ENCODE data around the gene ZNF491. TPM values are rescaled to one million over a fixed set of nuclear protein-coding genes. Genes with fewer than 3 reads are reported as not detected.
"Not testable (repeated sequence)": the region's sequence is repeated elsewhere in the genome, so short reads cannot be mapped to it uniquely, and the experiment has no call there.

ZNF491 gene
- total RNA-seq, 1 donor from 2014 or later, result 0.20 TPM

DNA sequence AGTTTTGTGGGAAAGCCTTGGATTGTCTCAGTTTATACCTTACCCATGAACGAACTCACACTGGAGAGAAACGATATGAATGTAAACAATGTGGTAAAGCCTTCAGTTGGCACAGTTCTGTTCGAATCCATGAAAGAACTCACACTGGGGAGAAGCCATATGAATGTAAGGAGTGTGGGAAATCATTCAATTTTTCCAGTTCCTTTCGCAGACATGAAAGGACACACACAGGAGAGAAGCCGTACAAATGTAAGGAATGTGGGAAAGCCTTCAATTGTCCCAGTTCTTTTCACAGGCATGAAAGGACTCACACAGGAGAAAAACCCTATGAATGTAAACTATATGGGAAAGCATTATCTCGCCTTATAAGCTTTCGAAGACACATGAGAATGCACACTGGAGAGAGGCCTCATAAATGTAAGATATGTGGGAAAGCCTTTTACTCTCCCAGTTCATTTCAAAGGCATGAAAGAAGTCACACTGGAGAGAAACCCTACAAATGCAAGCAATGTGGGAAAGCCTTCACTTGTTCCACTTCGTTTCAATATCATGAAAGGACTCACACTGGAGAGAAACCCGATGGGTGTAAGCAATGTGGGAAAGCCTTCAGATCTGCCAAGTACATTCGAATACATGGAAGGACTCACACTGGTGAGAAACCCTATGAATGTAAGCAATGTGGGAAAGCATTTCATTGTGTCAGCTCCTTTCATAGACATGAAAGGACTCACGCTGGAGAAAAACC lies 8.2 kb downstream of the ZNF491 start:
- no peak for ATAC-seq

GRCh38 chr19:11807099-11807380 lies 8.7 kb downstream of the ZNF491 start:
- no peak for ATAC-seq

GRCh38 chr19:11813703-11814028 lies 15.3 kb downstream of the ZNF491 start:
- no peak for ATAC-seq

DNA sequence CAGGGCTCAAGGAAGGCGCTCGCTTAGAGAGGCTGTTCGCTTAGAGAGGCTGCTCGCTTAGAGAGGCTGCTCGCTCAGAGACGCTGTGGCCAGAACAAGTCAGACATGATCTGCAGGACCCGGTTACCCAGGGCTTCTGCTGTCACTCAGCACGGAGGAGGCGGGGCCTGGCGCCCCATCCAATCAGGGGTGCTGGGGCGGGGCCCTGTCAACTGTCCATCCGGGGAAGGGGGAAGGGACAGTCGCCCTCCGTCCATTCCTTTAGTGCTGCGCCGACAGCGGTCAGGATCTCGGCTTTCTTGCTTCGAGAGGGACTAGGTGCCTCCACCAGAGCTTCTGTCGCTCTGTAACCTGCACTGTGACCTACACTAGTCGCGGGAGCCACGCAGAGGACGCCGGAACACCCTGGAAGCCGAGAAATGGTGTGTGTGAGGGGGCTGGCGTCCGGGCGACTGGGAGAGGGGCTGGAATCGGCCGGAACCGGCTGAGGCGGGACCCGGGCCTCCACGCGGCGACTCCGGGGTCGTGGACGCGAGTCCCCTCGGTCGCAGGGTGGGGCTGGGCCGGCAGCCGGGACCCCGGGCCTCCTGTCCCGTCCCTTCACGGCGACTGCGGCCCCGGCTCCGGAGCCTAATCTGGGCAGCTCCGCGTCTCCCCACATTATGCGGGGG lies 15.8 kb downstream of the ZNF491 start, which contains the start of gene ZNF440:
TSS of gene ZNF440 (plus strand) at position 245 of the 671 bp plus-strand sequence. CDS start at position 420, 175 bp downstream.
- peak; percentile 99 for ATAC-seq

DNA sequence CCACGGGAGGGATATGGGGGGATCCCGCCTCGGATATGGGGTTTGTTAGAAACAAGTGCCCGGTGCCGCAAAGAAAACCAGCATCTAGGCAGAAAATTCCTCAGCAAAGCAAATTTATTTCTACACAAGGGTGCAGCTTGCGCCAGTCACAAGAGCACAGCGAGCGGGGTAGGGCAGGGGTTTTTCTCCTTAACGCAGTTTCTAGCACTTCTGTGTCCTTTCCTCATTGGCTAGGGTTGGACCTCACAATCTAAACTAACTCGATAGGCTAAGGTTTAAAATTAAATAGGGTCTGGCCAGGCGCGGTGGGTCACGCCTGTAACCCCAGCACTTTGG lies 16.3 kb downstream of the ZNF491 start:
- peak; percentile 37 for ATAC-seq

- peak; percentile 43 for ATAC-seq
Observed at GRCh38 chr19:11821474-11822109, 23.3 kb downstream of the ZNF491 start.

DNA sequence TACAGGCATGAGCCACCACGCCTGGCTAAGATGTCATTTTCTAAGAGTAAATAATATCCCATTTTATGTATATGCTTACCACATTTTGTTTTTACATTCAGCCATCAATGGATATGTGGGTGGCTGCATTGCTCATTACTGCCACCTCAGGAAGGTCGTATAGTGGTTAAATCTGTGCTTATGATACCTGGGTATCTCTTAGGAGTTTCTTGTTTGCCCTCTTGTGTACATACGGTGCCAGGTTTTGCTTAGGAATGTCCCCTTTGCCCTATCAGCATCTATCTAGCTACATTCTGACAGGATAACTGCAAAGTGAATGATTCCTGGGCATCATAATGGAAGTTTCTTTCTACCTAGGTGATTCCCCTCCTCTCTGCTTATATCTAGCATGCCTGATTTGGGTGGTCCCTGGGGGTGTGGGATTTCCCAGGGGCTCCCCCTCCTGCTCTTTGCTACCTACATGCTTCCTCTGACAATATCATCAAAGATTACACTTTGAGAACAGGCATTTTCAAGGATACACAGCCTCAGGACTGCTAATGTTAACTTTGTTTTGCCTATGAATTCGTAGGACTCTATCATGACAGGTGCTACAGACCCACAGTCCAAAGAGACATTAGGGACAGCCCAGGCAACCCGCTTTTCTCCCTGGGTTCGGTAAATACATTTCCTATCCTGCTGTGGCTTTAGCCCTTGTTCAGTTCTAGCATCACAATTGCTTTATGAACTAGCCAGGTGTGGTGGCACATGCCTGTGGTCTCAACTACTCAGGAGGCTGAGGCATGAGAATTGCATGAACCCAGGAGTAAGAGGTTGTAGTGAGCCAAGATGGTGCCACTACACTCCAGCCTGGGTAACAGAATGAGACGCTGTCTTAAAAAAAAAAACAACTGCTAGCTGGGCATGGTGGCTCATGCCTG lies 30.9 kb downstream of the ZNF491 start:
- ATAC-seq, result not testable (repeated sequence)

GRCh38 chr19:11832253-11832912 lies 34.1 kb downstream of the ZNF491 start:
- no peak for ATAC-seq

DNA sequence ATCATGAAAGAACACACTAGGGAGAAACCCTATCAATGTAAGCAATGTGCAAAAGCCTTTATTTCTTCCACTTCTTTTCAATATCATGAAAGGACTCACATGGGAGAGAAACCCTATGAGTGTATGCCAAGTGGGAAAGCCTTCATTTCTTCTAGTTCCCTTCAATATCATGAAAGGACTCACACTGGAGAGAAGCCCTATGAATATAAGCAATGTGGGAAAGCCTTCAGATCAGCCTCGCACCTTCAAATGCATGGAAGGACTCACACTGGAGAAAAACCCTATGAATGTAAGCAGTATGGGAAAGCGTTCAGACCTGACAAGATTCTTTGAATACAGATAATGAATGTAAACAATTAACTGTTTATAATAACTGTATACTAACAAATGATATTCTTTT lies 35.2 kb downstream of the ZNF491 start:
- ATAC-seq, result no peak

- peak; percentile 98 for ATAC-seq
Observed at GRCh38 chr19:11835626-11836066, 37.3 kb downstream of the ZNF491 start.

- ATAC-seq, result no peak
Observed at GRCh38 chr19:11843722-11844121, 45.4 kb downstream of the ZNF491 start.

DNA sequence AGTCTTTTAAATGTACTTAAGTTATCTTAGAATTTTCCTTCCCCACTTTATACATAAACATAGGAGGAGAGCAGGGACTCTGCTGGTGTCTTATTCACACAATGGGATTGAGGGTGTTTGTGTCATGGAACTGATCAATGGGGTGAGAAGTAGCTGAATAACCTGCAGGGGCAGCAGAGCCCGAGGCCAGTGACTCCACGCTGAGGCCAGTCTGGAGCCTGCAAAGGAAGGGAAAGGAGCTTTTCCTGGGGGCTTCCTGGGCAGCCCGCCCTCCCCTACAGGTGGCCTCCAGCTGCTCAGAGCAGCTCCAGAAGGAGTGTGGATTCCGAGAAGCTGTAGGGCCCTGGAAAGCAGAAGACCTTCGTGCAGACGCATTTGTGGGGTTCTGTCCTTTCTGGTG lies 49.3 kb downstream of the ZNF491 start:
- ATAC-seq, result not testable (repeated sequence)

GRCh38 chr19:11848200-11848593 lies 49.9 kb downstream of the ZNF491 start:
- no peak for ATAC-seq

GRCh38 chr19:11848594-11849469 lies 50.5 kb downstream of the ZNF491 start, which contains the start of gene ZNF439:
TSS of gene ZNF439 (plus strand) at chr19:11848726. CDS start at chr19:11848868, 142 bp downstream.
- peak; percentile 96 for ATAC-seq

- ATAC-seq, result not testable (repeated sequence)
Observed at GRCh38 chr19:11850289-11850688, 52.0 kb downstream of the ZNF491 start.

DNA sequence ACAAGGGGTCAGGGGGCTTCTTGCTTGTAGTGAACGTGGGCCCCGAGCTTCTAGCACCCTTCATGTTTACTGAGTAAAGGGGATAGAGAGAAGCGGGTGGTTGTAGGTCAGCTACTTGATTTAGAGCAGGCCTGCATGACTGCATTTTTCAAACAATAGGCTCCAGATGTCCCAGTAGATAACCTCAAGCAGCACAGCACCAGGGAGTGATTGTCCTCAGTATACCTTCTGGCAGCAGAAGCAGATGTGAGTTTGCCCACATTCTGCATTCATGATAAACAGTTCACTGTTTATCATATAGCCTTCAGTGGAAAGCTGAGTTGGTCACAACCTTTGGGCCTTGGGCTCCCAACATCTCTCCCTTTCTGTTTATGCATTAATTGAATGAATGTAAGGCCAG lies 55.0 kb downstream of the ZNF491 start:
- ATAC-seq, result no peak

DNA sequence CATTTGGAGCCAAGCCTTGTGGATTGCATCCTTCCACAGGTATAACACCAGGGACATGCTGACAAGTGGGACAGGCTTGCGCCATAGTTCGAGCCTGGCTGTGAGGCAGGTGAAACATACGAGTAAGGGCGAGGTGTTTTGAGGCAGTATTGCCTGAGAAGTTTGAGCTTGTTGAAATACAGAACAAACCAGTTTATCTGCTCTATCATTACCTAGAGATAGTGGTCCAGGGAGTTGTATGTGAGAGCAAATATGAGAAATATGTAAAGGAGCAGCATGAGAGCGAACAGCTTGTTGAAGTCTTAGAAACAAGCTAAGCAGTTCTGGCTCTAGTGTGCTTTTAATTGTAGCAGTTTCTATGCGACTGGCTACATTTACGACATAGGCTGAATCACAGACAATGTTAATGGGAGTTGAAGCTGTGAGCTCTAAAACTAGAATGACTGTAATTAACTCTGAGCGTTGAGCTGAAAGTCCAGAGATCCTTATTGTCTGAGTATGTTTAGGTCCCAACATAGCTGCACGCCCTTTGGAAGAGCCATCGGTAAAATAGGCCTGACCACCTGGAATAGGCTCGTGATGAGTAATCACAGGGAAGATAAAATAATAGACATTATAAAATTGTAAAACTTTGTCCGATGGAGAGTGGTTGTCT lies 58.4 kb downstream of the ZNF491 start:
- ATAC-seq, result peak; percentile 63

Data from esophagus mucosa (tissue), 1 donor.